ENCODE data around the gene VWF. TPM values are rescaled to one million over a fixed set of nuclear protein-coding genes. Genes with fewer than 3 reads are reported as not detected.

VWF gene
- total and polyA plus RNA-seq, 2 donors (not counting 1 experiment from before 2014, with no cell fraction given) = not detected

DNA sequence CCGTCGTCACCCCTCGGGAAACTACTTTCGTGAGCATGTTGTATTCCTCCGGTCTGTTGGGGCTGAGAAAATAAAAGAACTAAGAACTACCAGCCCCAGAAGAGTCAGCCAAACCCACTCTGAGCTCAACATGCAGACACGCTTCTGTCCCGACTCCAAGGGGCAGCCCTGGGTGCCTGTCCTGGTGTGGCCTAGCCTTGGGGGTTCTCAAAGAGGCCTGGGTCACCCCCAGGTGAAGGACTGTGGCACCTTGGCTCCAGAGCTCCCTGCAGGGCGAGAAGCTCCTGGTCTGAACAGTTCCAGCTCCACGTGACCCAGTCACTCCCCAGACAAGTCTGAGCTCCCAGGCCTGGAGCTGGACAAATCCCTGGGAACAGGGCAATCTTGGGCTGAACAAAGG, 87.0 kb downstream of the VWF start:
- WGBS (ENCODE audit: insufficient coverage) = 89% methylated on average over 7 of the region's 9 CpGs
- Mint-ChIP-seq H3K4me1 (peaks cover 2% of the 10 kb centered on the region), H3K4me3 (no peak overlapping the region), H3K27ac (no peak overlapping the region), H3K9me3 (ENCODE audit: insufficient read depth) (no peaks in the 10 kb centered on the region), H3K27me3 (peaks cover 2% of the 10 kb centered on the region)
- H3K4me1 ChIP-seq (ENCODE audit: control insufficient read depth in 2 of 2, insufficient read depth in 2 of 2, low read length in 2 of 2) = peaks cover 0 to 3% of the 10 kb centered on the region in 2 donors
- no peaks in the 10 kb centered on the region for H3K36me3 ChIP-seq (replicated peaks in 1 of 2; ENCODE audit: control extremely low read depth in 1 of 2, control insufficient read depth in 1 of 2, extremely low read depth in 1 of 2, insufficient read depth in 2 of 2, low read length in 1 of 2)
- no peak overlapping the region for H3K27ac ChIP-seq (ENCODE audit: low read length in 2 of 2)
- CTCF ChIA-PET = interaction anchor here (0.6 to 5.1 kb wide), 10 partner anchors 11 to 1181 kb away, joined by 3 to 96 read pairs (median 4); no protein-coding TSS in a partner anchor
- DNase-seq = no peak
- H3K79me2 ChIP-seq (ENCODE audit: control insufficient read depth, insufficient read depth, low read length) = no peaks in the 10 kb centered on the region
- no peaks in the 10 kb centered on the region for H4K20me1 ChIP-seq (ENCODE audit: control insufficient read depth, insufficient read depth, low read length, poor library complexity, severe bottlenecking)
- TF ChIP-seq, protein P1, sequence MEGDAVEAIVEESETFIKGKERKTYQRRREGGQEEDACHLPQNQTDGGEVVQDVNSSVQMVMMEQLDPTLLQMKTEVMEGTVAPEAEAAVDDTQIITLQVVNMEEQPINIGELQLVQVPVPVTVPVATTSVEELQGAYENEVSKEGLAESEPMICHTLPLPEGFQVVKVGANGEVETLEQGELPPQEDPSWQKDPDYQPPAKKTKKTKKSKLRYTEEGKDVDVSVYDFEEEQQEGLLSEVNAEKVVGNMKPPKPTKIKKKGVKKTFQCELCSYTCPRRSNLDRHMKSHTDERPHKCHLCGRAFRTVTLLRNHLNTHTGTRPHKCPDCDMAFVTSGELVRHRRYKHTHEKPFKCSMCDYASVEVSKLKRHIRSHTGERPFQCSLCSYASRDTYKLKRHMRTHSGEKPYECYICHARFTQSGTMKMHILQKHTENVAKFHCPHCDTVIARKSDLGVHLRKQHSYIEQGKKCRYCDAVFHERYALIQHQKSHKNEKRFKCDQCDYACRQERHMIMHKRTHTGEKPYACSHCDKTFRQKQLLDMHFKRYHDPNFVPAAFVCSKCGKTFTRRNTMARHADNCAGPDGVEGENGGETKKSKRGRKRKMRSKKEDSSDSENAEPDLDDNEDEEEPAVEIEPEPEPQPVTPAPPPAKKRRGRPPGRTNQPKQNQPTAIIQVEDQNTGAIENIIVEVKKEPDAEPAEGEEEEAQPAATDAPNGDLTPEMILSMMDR (IDR thresholded peaks at IDR 0.05) = no peak
- no peak for TF ChIP-seq EZH2 (IDR thresholded peaks at IDR 0.05; ENCODE audit: borderline replicate concordance, insufficient read depth, low read depth, low read length, poor library complexity, severe bottlenecking)
- peak overlapping the region; percentile 12 for H2AFZ ChIP-seq (ENCODE audit: insufficient read depth, low read depth, low read length, poor library complexity, severe bottlenecking)
- POLR2A ChIA-PET = no interaction called here
- H3K4me2 ChIP-seq (replicated peaks; ENCODE audit: low read depth, low read length, poor library complexity, severe bottlenecking) = no peak overlapping the region
- no peaks in the 10 kb centered on the region for H3K27me3 ChIP-seq (replicated peaks in 1 of 4; ENCODE audit: control extremely low read depth in 1 of 4, control insufficient read depth in 3 of 4, insufficient read depth in 4 of 4, low read length in 3 of 4)
- H3K9me3 ChIP-seq (ENCODE audit: control extremely low read depth in 1 of 3, control insufficient read depth in 2 of 3, insufficient read depth in 1 of 3, low read length in 2 of 3) = no peaks in the 10 kb centered on the region
- no peak overlapping the region for H3K4me3 ChIP-seq (ENCODE audit: control extremely low read depth in 1 of 5, extremely low read depth in 1 of 5, insufficient read depth in 1 of 5, low read depth in 2 of 5, low read length in 4 of 5)
- intact Hi-C loops (cut with micrococcal nuclease) = no loop called here
- H3K9ac ChIP-seq (ENCODE audit: low read length) = no peak overlapping the region
- ATAC-seq (ENCODE audit: low read depth) = no peak

DNA sequence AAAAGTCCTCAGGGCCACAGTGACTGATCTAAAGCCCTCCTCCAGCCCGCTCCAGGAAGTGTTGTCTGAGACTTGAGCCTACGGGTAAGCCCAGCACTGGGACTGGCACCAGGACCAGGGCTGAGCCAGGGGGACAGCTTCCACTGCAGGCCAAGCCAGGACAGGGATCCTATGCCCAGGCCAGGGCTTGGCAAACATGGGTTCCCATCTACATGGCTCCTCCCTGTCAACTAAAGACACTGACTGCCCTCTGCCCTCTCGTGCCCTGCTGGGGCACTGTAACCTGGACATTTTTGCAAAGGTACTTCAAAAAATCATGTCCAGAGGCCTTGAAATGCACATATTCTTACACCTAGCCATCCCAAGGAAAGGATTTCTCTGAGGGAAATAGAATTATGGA, 88.0 kb downstream of the VWF start:
- H3K9ac ChIP-seq (ENCODE audit: low read length) = no peak overlapping the region
- no peak for ATAC-seq (ENCODE audit: low read depth)
- H3K27ac ChIP-seq (ENCODE audit: low read length in 2 of 2) = no peak overlapping the region
- DNase-seq = no peak
- H3K4me1 Mint-ChIP-seq = peaks cover 2% of the 10 kb centered on the region
- ChIA-PET CTCF (no interaction called here), POLR2A (no interaction called here)
- H3K4me2 ChIP-seq (replicated peaks; ENCODE audit: low read depth, low read length, poor library complexity, severe bottlenecking) = no peak overlapping the region
- H3K27me3 ChIP-seq (replicated peaks in 1 of 4; ENCODE audit: control extremely low read depth in 1 of 4, control insufficient read depth in 3 of 4, insufficient read depth in 4 of 4, low read length in 3 of 4) = no peaks in the 10 kb centered on the region
- H3K36me3 ChIP-seq (replicated peaks in 1 of 2; ENCODE audit: control extremely low read depth in 1 of 2, control insufficient read depth in 1 of 2, extremely low read depth in 1 of 2, insufficient read depth in 2 of 2, low read length in 1 of 2) = no peaks in the 10 kb centered on the region
- WGBS (ENCODE audit: insufficient coverage) = 88% methylated on average over 3 of the region's 3 CpGs
- no peak overlapping the region for H3K27ac Mint-ChIP-seq
- H3K9me3 ChIP-seq (ENCODE audit: control extremely low read depth in 1 of 3, control insufficient read depth in 2 of 3, insufficient read depth in 1 of 3, low read length in 2 of 3) = no peaks in the 10 kb centered on the region
- H2AFZ ChIP-seq (ENCODE audit: insufficient read depth, low read depth, low read length, poor library complexity, severe bottlenecking) = no peak overlapping the region
- TF ChIP-seq, protein P1 (IDR thresholded peaks at IDR 0.05) = no peak
- TF ChIP-seq EZH2 (IDR thresholded peaks at IDR 0.05; ENCODE audit: borderline replicate concordance, insufficient read depth, low read depth, low read length, poor library complexity, severe bottlenecking) = no peak
- H3K79me2 ChIP-seq (ENCODE audit: control insufficient read depth, insufficient read depth, low read length) = no peaks in the 10 kb centered on the region
- no peaks in the 10 kb centered on the region for H3K9me3 Mint-ChIP-seq (ENCODE audit: insufficient read depth)
- H3K4me3 Mint-ChIP-seq = no peak overlapping the region
- intact Hi-C loops (cut with micrococcal nuclease) = no loop called here
- H3K27me3 Mint-ChIP-seq = no peaks in the 10 kb centered on the region
- H3K4me1 ChIP-seq (ENCODE audit: control insufficient read depth in 2 of 2, insufficient read depth in 2 of 2, low read length in 2 of 2) = peaks cover 0 to 3% of the 10 kb centered on the region in 2 donors
- H3K4me3 ChIP-seq (ENCODE audit: control extremely low read depth in 1 of 5, extremely low read depth in 1 of 5, insufficient read depth in 1 of 5, low read depth in 2 of 5, low read length in 4 of 5) = no peak overlapping the region
- no peaks in the 10 kb centered on the region for H4K20me1 ChIP-seq (ENCODE audit: control insufficient read depth, insufficient read depth, low read length, poor library complexity, severe bottlenecking)
